ENCODE data around the gene STAG1.

Gene STAG1

GRCh38 chr3:136296960-136297359, 455.2 kb downstream of the STAG1 start:
- no peak for DNase-seq

- DNase-seq = no peak
Measured at GRCh38 chr3:136294176-136294575, 458.0 kb downstream of the STAG1 start.

- DNase-seq = no peak
Measured at GRCh38 chr3:136293279-136293678, 458.9 kb downstream of the STAG1 start.

- DNase-seq = no peak
Measured at GRCh38 chr3:136292500-136292899, 459.7 kb downstream of the STAG1 start.

GRCh38 chr3:136291302-136291701, 460.9 kb downstream of the STAG1 start:
- no peak for DNase-seq
